HepG2 (cell line): ENCODE data around the gene PLXNA4. TPM values are rescaled to one million over a fixed set of nuclear protein-coding genes. Genes with fewer than 3 reads are reported as not detected.

ENCODE experiments used
- ESRRA ChIP-seq: sonication (generic); formaldehyde crosslinking; IDR thresholded peaks from 2 replicates; pipeline ENCODE4 v1.5.1; 2020; ENCODE audit warnings: mild to moderate bottlenecking, low read depth, missing genetic modification reagents
- PHF21A ChIP-seq: sonication (generic); formaldehyde crosslinking; IDR thresholded peaks from 2 replicates; pipeline ENCODE4 v1.5.0; 2020; ENCODE audit warnings: mild to moderate bottlenecking, missing genetic modification reagents
- PRMT3 ChIP-seq: sonication (generic); formaldehyde crosslinking; IDR thresholded peaks from 2 replicates; pipeline ENCODE4 v1.8.1; 2022; ENCODE audit warnings: low read depth, mild to moderate bottlenecking, moderate library complexity, missing genetic modification reagents, borderline replicate concordance
- SNAPC2 ChIP-seq: sonication (generic); formaldehyde crosslinking; IDR thresholded peaks from 2 replicates; pipeline ENCODE4 v1.8.1; 2022; ENCODE audit warnings: mild to moderate bottlenecking, missing genetic modification reagents
- THYN1 ChIP-seq: sonication (generic); formaldehyde crosslinking; IDR thresholded peaks from 2 replicates; pipeline ENCODE4 v1.8.1; 2023; ENCODE audit warnings: low read depth, mild to moderate bottlenecking, moderate library complexity, missing genetic modification reagents, borderline replicate concordance
- ZNF460 ChIP-seq: sonication (generic); formaldehyde crosslinking; IDR thresholded peaks from 2 replicates; pipeline ENCODE4 v1.5.1; 2020; ENCODE audit warnings: missing genetic modification reagents, mild to moderate bottlenecking, borderline replicate concordance
- ZNF572 ChIP-seq: sonication (generic); formaldehyde crosslinking; IDR thresholded peaks from 2 replicates; pipeline ENCODE4 v1.5.1; 2020; ENCODE audit warnings: mild to moderate bottlenecking, missing genetic modification reagents
- polyA plus RNA-seq, 8 experiments: library from polyadenylated mRNA; depleted of rRNA in 3 of 8; stranded (reverse) in 7 of 8; unstranded in 1 of 8; fragments of >200 nt; fragmentation: Illumina TruSeq in 4 of 8; extraction: Trizol in 4 of 8; gene quantifications; 2 replicates each; pipeline versions ENCODE4 v1.2.1 to v1.2.3, GENCODE V29; 2011 to 2016; ENCODE audit warnings: low read depth in 4 of 8, missing spikeins in 1 of 8, mixed read lengths in 1 of 8; ENCODE audit not compliant: insufficient read depth in 1 of 8
- total RNA-seq, 5 experiments: library from RNA; depleted of rRNA; stranded (reverse); fragments of >200 nt; fragmentation: Illumina TruSeq; extraction: Trizol; gene quantifications; 2 replicates each; pipeline ENCODE4 v1.2.3, GENCODE V29; 2016; ENCODE audit warnings: low read depth in 1 of 5
- TF ChIP-seq, protein P1 (sequence below): sonication (generic); formaldehyde crosslinking; IDR thresholded peaks from 2 replicates; pipeline ENCODE4 v1.5.0; 2020; ENCODE audit warnings: mild to moderate bottlenecking, missing genetic modification reagents, borderline replicate concordance

Gene PLXNA4
- total and polyA plus RNA-seq, 2 of the 13 experiments (the other 11 are each of a cell fraction or from before 2014, with no cell fraction given), result 0.01 to 0.04 TPM

GRCh38 chr7:132498319-132498718, 78.0 kb downstream of the PLXNA4 start (continued):
- TF ChIP-seq PHF21A (CRISPR knock-in tag) (no peak), SNAPC2 (no peak), PRMT3 (CRISPR knock-in tag) (no peak), THYN1 (CRISPR knock-in tag) (no peak), ZNF572 (CRISPR knock-in tag) (no peak), ESRRA (CRISPR knock-in tag) (no peak), ZNF460 (CRISPR knock-in tag) (no peak)
- TF ChIP-seq, protein P1, sequence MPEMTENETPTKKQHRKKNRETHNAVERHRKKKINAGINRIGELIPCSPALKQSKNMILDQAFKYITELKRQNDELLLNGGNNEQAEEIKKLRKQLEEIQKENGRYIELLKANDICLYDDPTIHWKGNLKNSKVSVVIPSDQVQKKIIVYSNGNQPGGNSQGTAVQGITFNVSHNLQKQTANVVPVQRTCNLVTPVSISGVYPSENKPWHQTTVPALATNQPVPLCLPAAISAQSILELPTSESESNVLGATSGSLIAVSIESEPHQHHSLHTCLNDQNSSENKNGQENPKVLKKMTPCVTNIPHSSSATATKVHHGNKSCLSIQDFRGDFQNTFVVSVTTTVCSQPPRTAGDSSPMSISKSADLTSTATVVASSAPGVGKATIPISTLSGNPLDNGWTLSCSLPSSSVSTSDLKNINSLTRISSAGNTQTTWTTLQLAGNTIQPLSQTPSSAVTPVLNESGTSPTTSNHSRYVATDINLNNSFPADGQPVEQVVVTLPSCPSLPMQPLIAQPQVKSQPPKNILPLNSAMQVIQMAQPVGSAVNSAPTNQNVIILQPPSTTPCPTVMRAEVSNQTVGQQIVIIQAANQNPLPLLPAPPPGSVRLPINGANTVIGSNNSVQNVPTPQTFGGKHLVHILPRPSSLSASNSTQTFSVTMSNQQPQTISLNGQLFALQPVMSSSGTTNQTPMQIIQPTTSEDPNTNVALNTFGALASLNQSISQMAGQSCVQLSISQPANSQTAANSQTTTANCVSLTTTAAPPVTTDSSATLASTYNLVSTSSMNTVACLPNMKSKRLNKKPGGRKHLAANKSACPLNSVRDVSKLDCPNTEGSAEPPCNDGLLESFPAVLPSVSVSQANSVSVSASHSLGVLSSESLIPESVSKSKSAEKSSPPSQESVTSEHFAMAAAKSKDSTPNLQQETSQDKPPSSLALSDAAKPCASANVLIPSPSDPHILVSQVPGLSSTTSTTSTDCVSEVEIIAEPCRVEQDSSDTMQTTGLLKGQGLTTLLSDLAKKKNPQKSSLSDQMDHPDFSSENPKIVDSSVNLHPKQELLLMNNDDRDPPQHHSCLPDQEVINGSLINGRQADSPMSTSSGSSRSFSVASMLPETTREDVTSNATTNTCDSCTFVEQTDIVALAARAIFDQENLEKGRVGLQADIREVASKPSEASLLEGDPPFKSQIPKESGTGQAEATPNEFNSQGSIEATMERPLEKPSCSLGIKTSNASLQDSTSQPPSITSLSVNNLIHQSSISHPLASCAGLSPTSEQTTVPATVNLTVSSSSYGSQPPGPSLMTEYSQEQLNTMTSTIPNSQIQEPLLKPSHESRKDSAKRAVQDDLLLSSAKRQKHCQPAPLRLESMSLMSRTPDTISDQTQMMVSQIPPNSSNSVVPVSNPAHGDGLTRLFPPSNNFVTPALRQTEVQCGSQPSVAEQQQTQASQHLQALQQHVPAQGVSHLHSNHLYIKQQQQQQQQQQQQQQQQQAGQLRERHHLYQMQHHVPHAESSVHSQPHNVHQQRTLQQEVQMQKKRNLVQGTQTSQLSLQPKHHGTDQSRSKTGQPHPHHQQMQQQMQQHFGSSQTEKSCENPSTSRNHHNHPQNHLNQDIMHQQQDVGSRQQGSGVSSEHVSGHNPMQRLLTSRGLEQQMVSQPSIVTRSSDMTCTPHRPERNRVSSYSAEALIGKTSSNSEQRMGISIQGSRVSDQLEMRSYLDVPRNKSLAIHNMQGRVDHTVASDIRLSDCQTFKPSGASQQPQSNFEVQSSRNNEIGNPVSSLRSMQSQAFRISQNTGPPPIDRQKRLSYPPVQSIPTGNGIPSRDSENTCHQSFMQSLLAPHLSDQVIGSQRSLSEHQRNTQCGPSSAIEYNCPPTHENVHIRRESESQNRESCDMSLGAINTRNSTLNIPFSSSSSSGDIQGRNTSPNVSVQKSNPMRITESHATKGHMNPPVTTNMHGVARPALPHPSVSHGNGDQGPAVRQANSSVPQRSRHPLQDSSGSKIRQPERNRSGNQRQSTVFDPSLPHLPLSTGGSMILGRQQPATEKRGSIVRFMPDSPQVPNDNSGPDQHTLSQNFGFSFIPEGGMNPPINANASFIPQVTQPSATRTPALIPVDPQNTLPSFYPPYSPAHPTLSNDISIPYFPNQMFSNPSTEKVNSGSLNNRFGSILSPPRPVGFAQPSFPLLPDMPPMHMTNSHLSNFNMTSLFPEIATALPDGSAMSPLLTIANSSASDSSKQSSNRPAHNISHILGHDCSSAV, result no peak
